ENCODE results near the gene ZXDC. TPM values are rescaled to one million over a fixed set of nuclear protein-coding genes. Genes with fewer than 3 reads are reported as not detected.

Gene ZXDC
- total RNA-seq, 1 experiment from 2014 or later: 61.1 TPM

DNA sequence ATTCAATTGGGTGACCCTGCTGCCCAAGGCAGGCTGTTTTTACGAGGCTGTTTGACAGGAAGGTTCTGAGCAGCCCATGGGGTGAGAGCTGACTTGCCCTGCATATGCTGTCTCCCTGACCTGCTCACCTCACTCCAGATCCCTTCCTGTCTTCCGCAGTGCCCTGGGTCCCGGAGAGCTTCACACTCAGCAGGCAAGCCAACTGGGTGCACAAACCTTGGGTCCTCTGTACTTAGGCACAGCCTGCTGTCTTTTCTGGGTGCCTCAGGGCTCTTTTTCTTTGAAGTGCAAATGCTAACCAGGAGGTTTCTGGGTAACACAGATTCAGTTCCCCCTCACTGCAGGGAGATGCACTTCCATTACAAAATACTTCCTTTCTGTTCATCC lies 32.8 kb downstream of the ZXDC start:
- peaks cover 37% of the 10 kb centered on the region for H3K36me3 ChIP-seq (ENCODE audit: insufficient read depth, low read length, poor library complexity, severe bottlenecking)
- no peak overlapping the region for H3K27ac ChIP-seq (ENCODE audit: low read depth, low read length, poor library complexity, severe bottlenecking)
- H3K9me3 ChIP-seq (ENCODE audit: low read depth, low read length, poor library complexity, severe bottlenecking): no peaks in the 10 kb centered on the region
- H3K4me1 ChIP-seq (ENCODE audit: insufficient read depth, low read length, poor library complexity, severe bottlenecking): no peaks in the 10 kb centered on the region
- no peaks in the 10 kb centered on the region for H3K27me3 ChIP-seq (replicated peaks; ENCODE audit: insufficient read depth, low read depth, low read length, poor library complexity)
- no peak overlapping the region for H3K4me3 ChIP-seq (ENCODE audit: low read depth, low read length, poor library complexity, severe bottlenecking)
- ChIA-PET CTCF (no interaction called here), POLR2A (ENCODE audit: low non-redundant PET) (no interaction called here)
- DNase-seq (ENCODE audit: low spot score): no peak
- intact Hi-C loops (cut with micrococcal nuclease; ENCODE audit: unreplicated experiment): no loop called here
- TF ChIP-seq EZH2 (IDR thresholded peaks at IDR 0.05; ENCODE audit: borderline replicate concordance, low read depth, low read length, poor library complexity, severe bottlenecking): no peak
- TF ChIP-seq, protein P1, sequence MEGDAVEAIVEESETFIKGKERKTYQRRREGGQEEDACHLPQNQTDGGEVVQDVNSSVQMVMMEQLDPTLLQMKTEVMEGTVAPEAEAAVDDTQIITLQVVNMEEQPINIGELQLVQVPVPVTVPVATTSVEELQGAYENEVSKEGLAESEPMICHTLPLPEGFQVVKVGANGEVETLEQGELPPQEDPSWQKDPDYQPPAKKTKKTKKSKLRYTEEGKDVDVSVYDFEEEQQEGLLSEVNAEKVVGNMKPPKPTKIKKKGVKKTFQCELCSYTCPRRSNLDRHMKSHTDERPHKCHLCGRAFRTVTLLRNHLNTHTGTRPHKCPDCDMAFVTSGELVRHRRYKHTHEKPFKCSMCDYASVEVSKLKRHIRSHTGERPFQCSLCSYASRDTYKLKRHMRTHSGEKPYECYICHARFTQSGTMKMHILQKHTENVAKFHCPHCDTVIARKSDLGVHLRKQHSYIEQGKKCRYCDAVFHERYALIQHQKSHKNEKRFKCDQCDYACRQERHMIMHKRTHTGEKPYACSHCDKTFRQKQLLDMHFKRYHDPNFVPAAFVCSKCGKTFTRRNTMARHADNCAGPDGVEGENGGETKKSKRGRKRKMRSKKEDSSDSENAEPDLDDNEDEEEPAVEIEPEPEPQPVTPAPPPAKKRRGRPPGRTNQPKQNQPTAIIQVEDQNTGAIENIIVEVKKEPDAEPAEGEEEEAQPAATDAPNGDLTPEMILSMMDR (conservative IDR thresholded peaks at IDR 0.05; ENCODE audit: low read depth, low read length): no peak
- no TSS peak for BruUV-seq (replicated peaks)

DNA sequence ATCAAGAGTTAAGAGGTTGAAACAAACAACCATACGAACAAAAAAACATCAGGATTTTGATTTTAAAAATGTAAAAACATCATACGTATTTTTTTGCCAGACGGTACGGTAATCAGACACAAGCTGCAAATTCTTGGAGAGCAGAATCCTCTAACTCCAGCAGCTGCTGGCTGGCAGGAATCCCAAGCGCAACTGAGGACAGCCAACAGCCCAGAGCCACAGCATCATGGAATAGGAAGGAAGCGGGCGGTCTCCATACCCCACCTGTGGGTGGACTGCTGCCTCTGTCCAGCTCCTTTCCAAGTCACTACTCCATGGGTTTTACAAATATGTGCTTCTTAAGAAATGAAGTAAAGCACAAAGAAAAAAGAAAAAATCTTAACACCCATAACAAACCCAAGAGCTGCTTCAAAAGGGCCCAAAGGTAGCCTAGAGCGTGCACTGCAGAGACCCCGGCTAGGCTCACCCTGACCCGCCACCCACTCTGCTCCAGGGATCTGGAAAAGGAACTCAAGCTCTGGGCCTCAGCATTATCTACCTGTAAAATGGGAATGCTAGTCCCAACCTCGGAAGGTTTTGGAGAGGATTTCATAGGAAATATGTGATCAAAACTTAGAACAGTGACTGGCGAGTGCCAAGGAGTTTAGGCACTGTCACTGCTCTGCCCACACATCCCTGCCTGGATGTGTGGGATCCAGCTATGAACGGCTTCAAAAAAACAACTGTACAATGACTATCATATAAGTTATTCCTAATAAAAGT lies 33.4 kb downstream of the ZXDC start:
- ChIA-PET POLR2A (ENCODE audit: low non-redundant PET) (no interaction called here), CTCF (interaction anchor here (0.7 kb wide), 1 partner anchor 513 kb away, joined by 3 read pairs; no protein-coding TSS in a partner anchor)
- TF ChIP-seq, protein P1 (conservative IDR thresholded peaks at IDR 0.05; ENCODE audit: low read depth, low read length): no peak
- TF ChIP-seq EZH2 (IDR thresholded peaks at IDR 0.05; ENCODE audit: borderline replicate concordance, low read depth, low read length, poor library complexity, severe bottlenecking): no peak
- intact Hi-C loops (cut with micrococcal nuclease; ENCODE audit: unreplicated experiment): no loop called here
- DNase-seq (ENCODE audit: low spot score): no peak
- H3K4me3 ChIP-seq (ENCODE audit: low read depth, low read length, poor library complexity, severe bottlenecking): no peak overlapping the region
- no peaks in the 10 kb centered on the region for H3K9me3 ChIP-seq (ENCODE audit: low read depth, low read length, poor library complexity, severe bottlenecking)
- H3K36me3 ChIP-seq (ENCODE audit: insufficient read depth, low read length, poor library complexity, severe bottlenecking): peaks cover 42% of the 10 kb centered on the region
- no TSS peak for BruUV-seq (replicated peaks)
- H3K4me1 ChIP-seq (ENCODE audit: insufficient read depth, low read length, poor library complexity, severe bottlenecking): no peaks in the 10 kb centered on the region
- no peak overlapping the region for H3K27ac ChIP-seq (ENCODE audit: low read depth, low read length, poor library complexity, severe bottlenecking)
- H3K27me3 ChIP-seq (replicated peaks; ENCODE audit: insufficient read depth, low read depth, low read length, poor library complexity): no peaks in the 10 kb centered on the region

DNA sequence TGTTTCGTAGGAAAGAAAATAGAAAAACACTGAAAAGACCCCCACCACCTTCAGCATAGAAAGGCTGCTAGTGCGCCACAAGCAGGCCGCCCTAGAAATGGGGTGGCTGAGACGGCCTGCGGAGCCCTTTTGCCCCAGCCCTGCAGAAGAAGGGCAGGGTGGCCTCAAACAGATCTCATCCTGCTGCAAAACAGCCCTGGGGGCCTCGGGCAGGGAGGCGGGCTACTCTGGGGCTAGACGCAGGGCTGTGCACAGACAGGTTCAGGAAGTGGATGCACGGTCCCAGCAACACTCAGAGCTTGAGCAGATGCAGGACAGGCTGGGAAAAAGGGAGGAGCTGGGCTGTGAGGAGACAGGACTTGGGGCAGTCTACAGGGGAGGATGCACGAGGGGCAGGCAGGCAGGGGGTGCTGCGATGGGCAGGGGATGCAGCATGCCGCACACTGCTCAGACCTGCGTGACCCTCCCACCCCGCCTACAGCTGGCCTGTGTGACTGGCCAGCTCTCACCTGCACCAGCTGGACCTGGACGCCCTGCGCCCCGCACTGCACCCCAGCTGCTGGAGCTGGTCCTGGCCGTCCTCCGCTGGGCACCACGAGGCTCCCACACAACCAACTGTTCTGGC lies 34.3 kb downstream of the ZXDC start:
- TF ChIP-seq EZH2 (IDR thresholded peaks at IDR 0.05; ENCODE audit: borderline replicate concordance, low read depth, low read length, poor library complexity, severe bottlenecking): no peak
- TF ChIP-seq, protein P1 (conservative IDR thresholded peaks at IDR 0.05; ENCODE audit: low read depth, low read length): no peak
- H3K4me3 ChIP-seq (ENCODE audit: low read depth, low read length, poor library complexity, severe bottlenecking): no peak overlapping the region
- no peak for DNase-seq (ENCODE audit: low spot score)
- no peaks in the 10 kb centered on the region for H3K4me1 ChIP-seq (ENCODE audit: insufficient read depth, low read length, poor library complexity, severe bottlenecking)
- ChIA-PET CTCF (interaction anchor here (0.7 kb wide), 1 partner anchor 512 kb away, joined by 3 read pairs; no protein-coding TSS in a partner anchor), POLR2A (ENCODE audit: low non-redundant PET) (no interaction called here)
- no peak overlapping the region for H3K27ac ChIP-seq (ENCODE audit: low read depth, low read length, poor library complexity, severe bottlenecking)
- BruUV-seq (replicated peaks): no TSS peak
- intact Hi-C loops (cut with micrococcal nuclease; ENCODE audit: unreplicated experiment): no loop called here
- peaks cover 50% of the 10 kb centered on the region for H3K36me3 ChIP-seq (ENCODE audit: insufficient read depth, low read length, poor library complexity, severe bottlenecking)
- H3K27me3 ChIP-seq (replicated peaks; ENCODE audit: insufficient read depth, low read depth, low read length, poor library complexity): no peaks in the 10 kb centered on the region
- no peaks in the 10 kb centered on the region for H3K9me3 ChIP-seq (ENCODE audit: low read depth, low read length, poor library complexity, severe bottlenecking)
